HUDEP-2 (cell line): ENCODE data around the gene EPB42.

Experiments used
- DNase-seq, 76 experiments: peaks; one replicate each; lab custom pipeline; 2025; ENCODE audit not compliant: unreplicated experiment in 76 of 76; lab: John Stamatoyannopoulos, UW

EPB42 gene

DNA sequence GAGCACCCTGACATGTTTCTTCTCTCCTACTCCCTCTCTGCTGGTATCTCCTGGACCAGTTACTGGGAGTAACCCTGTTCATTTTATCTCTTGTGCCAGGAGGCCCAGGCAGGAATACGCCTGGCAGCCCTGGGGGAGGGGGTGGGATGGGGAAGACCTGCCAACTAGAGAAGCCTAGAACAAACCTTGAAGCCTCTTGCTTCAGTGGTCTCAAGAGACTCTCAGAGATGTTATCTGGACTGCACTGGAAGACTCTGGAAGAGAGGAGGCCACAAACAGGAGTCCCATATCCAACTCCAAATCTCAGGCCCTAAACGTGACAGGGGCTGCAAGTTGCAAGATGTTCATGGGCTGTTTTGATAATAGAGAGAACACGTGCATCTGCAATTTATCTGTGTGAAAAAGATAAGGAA lies at the start of gene EPB42:
TSS of gene EPB42 (minus strand) at position 28 of the 413 bp plus-strand sequence. CDS start 193 bp downstream, outside the sequence.
- peak in 75 of 76 experiments; percentile 53 to 99 (median 87) for DNase-seq

- no peak for DNase-seq
Observed at GRCh38 chr15:43270113-43270665, 49.4 kb upstream of the EPB42 start.

DNA sequence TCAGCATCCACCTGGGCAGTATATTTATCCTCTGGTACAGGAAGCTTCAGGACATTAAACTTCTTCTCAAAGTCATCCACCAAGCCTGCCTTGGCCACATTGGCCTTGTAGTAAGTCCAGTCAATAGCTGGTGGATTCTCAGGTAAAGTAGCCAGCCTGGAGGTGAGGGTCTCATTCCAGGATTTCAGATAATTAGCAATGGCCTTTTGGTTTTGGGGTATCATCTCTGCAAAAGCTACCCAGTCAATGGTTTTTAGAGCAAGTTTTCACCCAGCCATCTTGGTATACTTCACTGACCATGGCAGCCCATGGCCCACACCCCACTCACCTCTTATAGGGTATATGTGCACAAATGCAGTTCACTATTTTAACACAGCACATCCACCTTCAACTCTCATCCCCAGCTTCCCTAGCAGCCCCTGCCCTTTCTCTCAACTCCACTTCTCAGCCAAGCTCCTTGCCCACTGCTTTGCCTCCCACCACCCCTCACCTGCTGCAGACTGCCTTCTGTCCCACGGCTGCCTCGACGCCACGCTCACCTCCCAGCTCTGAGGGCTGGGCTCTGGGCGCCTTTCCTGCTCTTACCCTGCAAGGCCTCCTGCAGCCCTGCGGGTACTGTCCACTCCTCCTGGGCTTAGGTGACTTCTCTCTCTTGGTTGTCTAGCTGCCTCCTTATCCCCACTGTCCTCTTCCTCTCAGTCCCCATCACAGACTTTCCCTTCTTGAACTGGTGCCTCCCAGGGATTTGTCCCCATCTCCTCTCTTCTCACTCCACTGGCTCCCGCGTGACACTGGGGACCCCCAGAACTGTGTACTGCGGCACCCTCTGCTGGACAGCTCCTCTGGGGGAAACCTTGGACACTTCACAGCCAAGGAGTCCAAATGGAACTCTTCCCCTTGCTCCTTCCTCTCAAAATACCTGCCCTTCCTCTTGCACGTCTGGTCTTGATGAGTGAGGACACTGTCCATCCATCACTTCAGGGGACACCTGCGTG lies 47.6 kb upstream of the EPB42 start:
- DNase-seq, result peak in 36 of 76 experiments; percentile 1 to 53 (median 27)

DNA sequence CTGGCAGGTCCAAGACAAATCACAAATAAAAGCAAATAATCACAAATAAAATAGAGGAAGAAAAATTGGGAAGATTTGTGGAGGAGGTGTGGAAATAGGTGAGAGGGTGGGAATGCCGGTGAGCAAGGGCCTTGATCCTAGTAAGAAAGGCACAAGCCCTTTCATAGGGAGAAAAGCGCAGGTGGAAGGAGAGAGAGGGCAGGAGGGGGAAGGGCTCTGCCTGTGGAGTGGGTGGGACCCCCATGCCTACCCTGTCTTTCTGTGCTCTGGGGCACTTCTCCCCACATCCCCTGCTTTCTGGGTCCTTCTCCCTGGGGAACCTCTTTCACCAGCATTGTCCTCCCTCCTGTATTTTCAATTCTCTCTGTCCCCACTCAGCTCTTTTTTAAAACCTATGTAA lies 46.6 kb upstream of the EPB42 start:
- DNase-seq, result no peak

DNA sequence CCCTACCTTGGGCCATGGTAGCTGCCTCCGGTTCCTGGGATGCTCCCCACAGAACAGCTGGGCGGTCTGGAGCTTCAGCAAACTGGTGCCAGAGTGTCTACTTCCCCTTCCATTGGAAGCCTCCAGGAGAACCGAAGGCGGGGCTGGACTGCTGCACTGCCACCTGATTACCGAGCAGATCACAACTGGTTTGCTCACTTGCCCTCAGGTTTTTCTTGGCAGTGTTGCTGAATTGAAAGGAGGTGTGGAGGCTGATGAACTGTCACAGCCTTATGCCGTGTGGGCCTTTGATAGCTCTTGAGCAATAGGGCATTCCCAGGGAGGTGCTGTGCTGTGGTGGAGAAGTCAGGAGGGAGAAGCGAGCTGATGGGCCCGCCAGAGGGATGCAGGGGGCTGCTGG lies 46.0 kb upstream of the EPB42 start, which contains the start of gene TGM5:
TSS of gene TGM5 (minus strand) at position 95 of the 400 bp plus-strand sequence. CDS start at position 16, 79 bp downstream.
- DNase-seq, result no peak

- no peak for DNase-seq
Observed at GRCh38 chr15:43266386-43266785, 45.6 kb upstream of the EPB42 start.

GRCh38 chr15:43260011-43260615 lies 39.3 kb upstream of the EPB42 start:
- DNase-seq, result no peak

- DNase-seq, result no peak
Observed at GRCh38 chr15:43258781-43259180, 38.0 kb upstream of the EPB42 start.

DNA sequence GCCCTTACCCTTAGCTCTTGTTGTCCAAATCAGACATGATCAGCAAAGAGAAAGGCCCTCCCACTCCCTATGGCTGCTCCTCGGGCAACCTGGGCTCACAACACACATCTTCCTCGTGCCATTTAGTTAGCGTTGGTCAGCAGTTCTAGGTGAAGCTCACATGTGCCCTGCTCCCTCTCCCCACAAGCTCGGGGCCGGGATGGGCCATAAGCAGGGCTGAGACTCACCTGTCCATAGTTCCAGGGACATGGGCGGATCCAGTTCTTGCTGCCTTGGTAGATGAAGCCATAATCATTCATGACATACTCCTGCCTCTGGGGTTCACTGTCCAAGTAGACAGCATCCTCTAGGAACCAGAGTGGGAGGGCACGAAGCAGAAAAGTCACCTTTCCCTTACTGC lies 35.5 kb upstream of the EPB42 start:
- DNase-seq, result no peak

DNA sequence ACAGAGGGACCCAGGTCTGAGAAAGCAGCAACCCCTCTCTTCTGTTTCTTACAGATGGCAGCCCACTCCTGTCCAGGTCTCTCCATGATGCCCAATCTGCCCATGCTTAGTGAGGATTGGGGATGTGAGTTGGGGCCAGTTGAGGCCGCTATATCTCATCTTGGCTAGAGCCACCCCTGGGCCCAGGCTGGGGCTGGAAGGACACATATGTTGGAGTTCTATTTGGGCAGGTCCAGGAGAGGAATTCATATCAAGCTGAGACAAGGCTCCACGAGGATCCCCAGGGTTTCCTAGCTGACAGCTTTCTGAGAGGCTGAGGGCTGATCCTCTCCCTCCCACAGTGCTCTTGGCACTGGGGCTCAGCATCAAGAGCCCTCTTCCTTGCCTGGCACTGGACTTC lies 34.6 kb upstream of the EPB42 start:
- DNase-seq, result no peak

- no peak for DNase-seq
Observed at GRCh38 chr15:43253431-43254403, 32.9 kb upstream of the EPB42 start.

- no peak for DNase-seq
Observed at GRCh38 chr15:43251871-43252250, 31.0 kb upstream of the EPB42 start.

DNA sequence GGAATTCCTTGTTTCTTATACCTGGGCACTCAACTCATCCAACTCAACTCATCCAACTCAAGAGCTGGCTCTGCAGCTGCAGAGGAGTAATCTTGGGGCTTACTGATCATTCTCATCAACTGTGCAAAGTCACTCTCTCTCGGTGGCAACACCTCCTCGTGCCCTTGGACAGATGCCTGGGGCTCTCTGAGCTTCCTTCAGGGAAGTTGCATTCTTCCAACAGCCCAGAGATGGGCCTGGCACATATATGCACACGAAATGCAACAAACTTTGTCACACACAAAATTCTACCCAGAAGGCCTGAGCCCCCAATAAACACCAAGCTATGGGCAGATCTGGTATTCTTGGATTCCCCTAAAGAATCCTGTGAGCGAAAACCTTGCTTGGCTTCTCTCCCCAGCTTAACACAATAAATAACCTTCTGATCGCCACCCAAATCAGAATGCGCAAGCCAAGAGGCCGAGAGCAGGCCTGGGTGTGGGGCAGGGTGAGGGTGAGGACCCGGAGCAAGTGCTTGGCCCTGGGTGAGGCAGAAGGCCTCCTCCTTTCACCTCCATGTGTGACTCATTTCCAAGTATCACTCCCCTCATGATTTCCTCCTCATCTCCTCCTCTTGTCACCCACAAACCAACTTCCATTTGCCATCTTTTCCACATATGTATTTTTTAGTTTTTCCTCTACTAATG lies 30.5 kb upstream of the EPB42 start:
- no peak for DNase-seq

- no peak for DNase-seq
Observed at GRCh38 chr15:43250785-43251184, 30.0 kb upstream of the EPB42 start.

GRCh38 chr15:43249699-43250203 lies 28.9 kb upstream of the EPB42 start:
- DNase-seq, result no peak

- DNase-seq, result no peak
Observed at GRCh38 chr15:43249236-43249635, 28.4 kb upstream of the EPB42 start.

- no peak for DNase-seq
Observed at GRCh38 chr15:43246261-43246774, 25.5 kb upstream of the EPB42 start.

DNA sequence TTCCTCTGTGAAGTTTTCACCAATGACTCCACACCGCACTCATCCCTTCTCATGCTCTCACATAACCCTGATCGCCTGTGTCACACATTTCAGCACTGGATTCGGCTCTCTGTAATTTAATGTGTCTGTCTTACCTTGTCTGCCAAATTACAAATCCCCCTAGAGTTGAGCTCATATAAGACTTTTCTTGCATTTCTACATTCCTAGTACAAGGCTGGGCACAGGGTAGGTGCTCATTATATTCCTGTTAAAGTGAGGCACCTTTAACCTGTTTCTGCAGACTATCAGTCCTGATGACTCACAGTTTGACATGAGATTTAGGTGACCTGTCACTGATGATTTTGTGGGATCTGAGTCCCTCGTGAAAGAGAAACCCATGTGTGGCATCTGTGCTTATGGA lies 23.3 kb upstream of the EPB42 start:
- no peak for DNase-seq

DNA sequence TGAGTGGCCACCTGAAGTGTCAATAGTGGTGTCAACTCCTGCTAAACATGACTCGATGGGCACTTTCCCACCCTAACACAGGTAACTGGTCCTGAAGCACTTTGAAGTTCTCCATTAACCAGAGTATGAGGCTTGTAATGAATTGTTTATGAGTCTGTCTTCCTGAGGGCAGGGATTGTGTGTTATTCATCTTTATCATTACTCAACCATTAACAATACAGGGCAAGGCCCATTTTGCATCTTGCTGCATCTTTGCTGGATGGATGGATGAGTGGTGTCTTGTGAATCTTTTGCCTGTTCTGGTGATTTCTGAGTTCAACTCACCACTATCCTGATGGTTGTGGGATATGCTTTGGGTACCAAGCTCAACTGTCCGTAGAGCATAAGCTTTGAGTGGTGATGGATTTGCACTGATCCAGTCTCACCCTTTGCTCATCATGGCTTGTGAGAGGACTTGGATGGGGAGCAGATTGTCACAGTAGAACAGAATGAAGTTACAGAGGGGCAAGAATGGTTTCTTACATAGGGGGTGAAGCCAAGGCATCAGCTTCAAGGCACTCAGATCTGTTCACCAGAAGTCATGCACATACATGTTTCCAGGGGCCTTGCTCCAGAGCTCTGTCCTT lies 22.3 kb upstream of the EPB42 start:
- no peak for DNase-seq
